SK-N-SH (cell line): ENCODE results near the gene TEX54. TPM values are rescaled to one million over a fixed set of nuclear protein-coding genes. Genes with fewer than 3 reads are reported as not detected.
A peak's percentile ranks its signal among the peaks of the same experiment; 100 is the strongest.

Experiments
- CTCF ChIA-PET: fragments of 300-600, 350-600 bp; formaldehyde crosslinking; extraction: SDS; loops from one replicate; lab custom pipeline; 2021; lab: Yijun Ruan, JAX
- POLR2A ChIA-PET: fragments of 350-600 bp; sonication (Branson Sonifier 250); formaldehyde crosslinking; extraction: SDS; loops from one replicate; lab custom pipeline; 2020; ENCODE audit warnings: antibody characterized with exemption, inconsistent platforms; lab: Yijun Ruan, JAX
- DNase-seq: peaks from one replicate; pipeline ENCODE4 v3.0.0; 2012
- H2AFZ ChIP-seq: fragments of 200-600 bp; sonication (generic); 2 replicates; pipeline ENCODE4 v1.8.1; 2016; ENCODE audit warnings: antibody characterized with exemption, mild to moderate bottlenecking, low read depth
- H3F3A ChIP-seq: fragments of 200-600 bp; sonication (generic); replicated peaks from 2 replicates; pipeline ENCODE3; 2016; ENCODE audit warnings: antibody characterized with exemption, mild to moderate bottlenecking; ENCODE audit not compliant: insufficient read depth
- H3K27ac ChIP-seq, 2 experiments: fragments of 200-500 bp in 1 of 2; fragments of 200-600 bp in 1 of 2; sonication (Bioruptor generic) in 1 of 2; sonication (generic), shearing (Covaris generic) in 1 of 2; 2 replicates each; pipeline versions ENCODE4 v1.5.1 to v1.6.1; 2014 to 2016; ENCODE audit warnings: low read depth in 2 of 2, inconsistent platforms in 1 of 2, low read length in 1 of 2, mild to moderate bottlenecking in 1 of 2, mixed read lengths in 1 of 2
- H3K27me3 ChIP-seq: fragments of 200-600 bp; sonication (generic), shearing (Covaris generic); 2 replicates; pipeline ENCODE4 v1.6.1; 2016; ENCODE audit warnings: mixed run types; ENCODE audit not compliant: insufficient read depth
- H3K36me3 ChIP-seq, 2 experiments: fragments of 200-500 bp in 1 of 2; fragments of 200-600 bp in 1 of 2; sonication (Bioruptor generic) in 1 of 2; sonication (generic) in 1 of 2; replicated peaks in 1 of 2; 2 replicates each; pipeline versions ENCODE3 to v1.5.1; 2014 to 2016; ENCODE audit warnings: low read length in 1 of 2, mild to moderate bottlenecking in 1 of 2; ENCODE audit not compliant: insufficient read depth in 2 of 2, control insufficient read depth in 1 of 2
- H3K4me1 ChIP-seq, 2 experiments: fragments of 200-500 bp in 1 of 2; fragments of 200-600 bp in 1 of 2; sonication (Bioruptor generic) in 1 of 2; sonication (generic), shearing (Covaris generic) in 1 of 2; 2 replicates each; pipeline versions ENCODE4 v1.5.1 to v1.6.1; 2014 to 2016; ENCODE audit warnings: low read depth in 1 of 2, low read length in 1 of 2, mixed run types in 1 of 2; ENCODE audit not compliant: insufficient read depth in 2 of 2, control insufficient read depth in 1 of 2
- H3K4me2 ChIP-seq: fragments of 200-600 bp; sonication (generic), shearing (Covaris generic); 2 replicates; pipeline ENCODE4 v1.6.1; 2017; ENCODE audit warnings: mixed run types
- H3K4me3 ChIP-seq, 2 experiments: fragments of 200-500 bp in 1 of 2; fragments of 200-600 bp in 1 of 2; sonication (Bioruptor generic) in 1 of 2; sonication (generic), shearing (Covaris generic) in 1 of 2; 2 replicates each; pipeline versions ENCODE4 v1.5.1 to v1.8.1; 2014 to 2016; ENCODE audit warnings: low read depth in 2 of 2, inconsistent platforms in 1 of 2, low read length in 1 of 2, mild to moderate bottlenecking in 1 of 2, mixed read lengths in 1 of 2, moderate library complexity in 1 of 2
- H3K79me2 ChIP-seq: fragments of 200-600 bp; sonication (generic); 2 replicates; pipeline ENCODE4 v1.8.1; 2017; ENCODE audit warnings: mild to moderate bottlenecking; ENCODE audit not compliant: insufficient read depth
- H3K9ac ChIP-seq: fragments of 200-600 bp; sonication (generic); 2 replicates; pipeline ENCODE4 v1.6.1; 2017; ENCODE audit warnings: mixed run types
- H3K9me2 ChIP-seq: fragments of 200-600 bp; sonication (generic); 2 replicates; pipeline ENCODE4 v1.6.1; 2017; ENCODE audit warnings: mixed run types
- H3K9me3 ChIP-seq: fragments of 200-600 bp; sonication (generic); 2 replicates; pipeline ENCODE4 v1.6.1; 2017; ENCODE audit warnings: mixed run types, mild to moderate bottlenecking, moderate library complexity
- H4K20me1 ChIP-seq: fragments of 200-600 bp; sonication (generic); 2 replicates; pipeline ENCODE4 v1.6.1; 2017; ENCODE audit warnings: mild to moderate bottlenecking, mixed run types; ENCODE audit not compliant: insufficient read depth
- CTCF ChIP-seq: fragments of 200-600 bp; sonication (generic); IDR thresholded peaks from 2 replicates; pipeline ENCODE4 v1.6.1; 2017; ENCODE audit warnings: antibody characterized with exemption, mild to moderate bottlenecking, moderate library complexity
- ELF1 ChIP-seq: IDR thresholded peaks from 2 replicates; pipeline ENCODE4 v1.4.0; 2012
- GABPA ChIP-seq: IDR thresholded peaks from 2 replicates; pipeline ENCODE4 v1.4.0; 2012; ENCODE audit warnings: low read depth, mild to moderate bottlenecking
- JUND ChIP-seq: IDR thresholded peaks from 2 replicates; pipeline ENCODE4 v1.4.0; 2012
- MEF2A ChIP-seq: IDR thresholded peaks from 2 replicates; pipeline ENCODE4 v1.4.0; 2012; ENCODE audit warnings: low read depth, borderline replicate concordance
- PBX3 ChIP-seq: IDR thresholded peaks from 2 replicates; pipeline ENCODE4; 2012
- POLR2AphosphoS5 ChIP-seq: IDR thresholded peaks from 2 replicates; pipeline ENCODE4 v1.6.1; 2012; ENCODE audit warnings: low read depth, low read length
- REST ChIP-seq: IDR thresholded peaks from 2 replicates; pipeline ENCODE4 v1.6.1; 2012; ENCODE audit warnings: mild to moderate bottlenecking, low read depth, low read length, moderate library complexity
- SIN3A ChIP-seq: IDR thresholded peaks from 2 replicates; pipeline ENCODE4 v1.6.1; 2012; ENCODE audit warnings: low read depth, mild to moderate bottlenecking, low read length, moderate library complexity, borderline replicate concordance
- TAF1 ChIP-seq: IDR thresholded peaks from 2 replicates; pipeline ENCODE4 v1.6.1; 2012; ENCODE audit warnings: low read depth, mild to moderate bottlenecking, low read length, moderate library complexity, borderline replicate concordance
- TCF12 ChIP-seq: IDR thresholded peaks from 2 replicates; pipeline ENCODE4 v1.4.0; 2012
- USF1 ChIP-seq: IDR thresholded peaks from 2 replicates; pipeline ENCODE4 v1.4.0; 2012; ENCODE audit warnings: low read depth, borderline replicate concordance
- YY1 ChIP-seq: IDR thresholded peaks from 2 replicates; pipeline ENCODE4 v1.4.0; 2012; ENCODE audit warnings: low read depth, mild to moderate bottlenecking
- ZBTB33 ChIP-seq: IDR thresholded peaks from 2 replicates; pipeline ENCODE4 v1.4.0; 2012; ENCODE audit warnings: low read depth, borderline replicate concordance
- WGBS: methylation state at CpG from one replicate; pipeline ENCODE4 v1.1.6; 2017; ENCODE audit warnings: low lambda C conversion rate; 5-methylcytosine and 5-hydroxymethylcytosine counted together
- polyA plus RNA-seq, 3 experiments: library from polyadenylated mRNA; depleted of rRNA; stranded (reverse); fragments of >200 nt; gene quantifications; 2 replicates each; pipeline ENCODE4 v1.2.3, GENCODE V29; 2012

The TEX54 gene
- polyA plus RNA-seq, 1 of the 3 experiments (the other 2 are of a cell fraction): not detected

GRCh38 chr11:62791501-62792201 is 41.0 kb downstream of the TEX54 start, which contains the start of gene TMEM223:
Gene TMEM223 (minus strand): TSS chr11:62792006. CDS start chr11:62791994, 12 bp downstream.
- Histone ChIP-seq H3K27me3 (no peaks in the 10 kb centered on the region), H3F3A (peaks cover 60% of the 10 kb centered on the region), H2AFZ (peak within 1 kb of the TSS; percentile 47), H3K9ac (peak within 1 kb of the TSS; percentile 82), H3K36me3 (peaks cover 54 to 58% of the 10 kb centered on the region in 2 experiments), H3K27ac (peak within 1 kb of the TSS; percentile 76 to 87), H3K4me3 (peak within 1 kb of the TSS; percentile 78 to 92), H3K9me2 (no peaks in the 10 kb centered on the region), H3K4me1 (peaks cover 9 to 24% of the 10 kb centered on the region in 2 experiments; a peak in 3 of 4 replicates), H3K79me2 (peaks cover 50% of the 10 kb centered on the region), H3K9me3 (no peaks in the 10 kb centered on the region), H4K20me1 (no peaks in the 10 kb centered on the region), H3K4me2 (peak within 1 kb of the TSS; percentile 98)
- ChIA-PET POLR2A (interaction anchor here (1.3 to 1.6 kb wide), 4 partner anchors 38 to 89 kb away, joined by 3 to 12 read pairs (median 5); partner anchors contain the start of genes SLC3A2 and ZBTB3), CTCF (interaction anchor here (0.7 to 1.6 kb wide), 4 partner anchors 9 to 1460 kb away, joined by 3 to 5 read pairs (median 4); no protein-coding TSS in a partner anchor)
- TF ChIP-seq SIN3A: peak; percentile 29; the same call in 1 of the 2 replicates
- TF ChIP-seq MEF2A: no peak
- TF ChIP-seq JUND: no peak
- TF ChIP-seq ELF1: peak; percentile 74
- TF ChIP-seq CTCF: no peak
- TF ChIP-seq ZBTB33: 0 out of 2 replicates have a peak, but pooled peaks have one; percentile 26
- peak; percentile 8; the same call in 1 of the 2 replicates for TF ChIP-seq REST
- no peak for TF ChIP-seq USF1
- TF ChIP-seq PBX3: peak; percentile 17; the same call in 1 of the 2 replicates
- peak; percentile 94 for TF ChIP-seq POLR2AphosphoS5
- peak; percentile 85 for TF ChIP-seq GABPA
- TF ChIP-seq TCF12: no peak
- TF ChIP-seq YY1: peak; percentile 91
- peak; percentile 92 for TF ChIP-seq TAF1
- peak; percentile 96 for DNase-seq
- 2% methylated on average over 9 of the region's 58 CpGs for WGBS
